Activated naive CD4-positive, alpha-beta T cell treated with anti-CD3 and anti-CD28 coated beads for 36 hours (primary cell): Measurements from ENCODE around the gene CD160. TPM values are rescaled to one million over a fixed set of nuclear protein-coding genes. Genes with fewer than 3 reads are reported as not detected.
"Not testable (repeated sequence)": the region's sequence is repeated elsewhere in the genome, so short reads cannot be mapped to it uniquely, and the experiment has no call there.

ENCODE experiments used
- CTCF ChIA-PET: fragments of 350-600 bp; sonication (Branson Sonifier 250); formaldehyde crosslinking; loops from one replicate; lab custom pipeline; 2021; ENCODE audit warnings: antibody characterized with exemption; lab: Charles Lee
- DNase-seq: peaks from one replicate; pipeline ENCODE4 v3.0.0-alpha.2; 2020
- H3K27ac Mint-ChIP-seq: one replicate; pipeline ENCODE4 v1.8.0; 2021; ENCODE audit warnings: mild to moderate bottlenecking, mixed read lengths
- H3K27me3 Mint-ChIP-seq: one replicate; pipeline ENCODE4 v1.8.0; 2021; ENCODE audit warnings: low read depth, mixed read lengths
- H3K36me3 Mint-ChIP-seq: one replicate; pipeline ENCODE4 v1.8.0; 2021; ENCODE audit warnings: low read depth, mixed read lengths
- H3K4me1 Mint-ChIP-seq: one replicate; pipeline ENCODE4 v1.8.0; 2021; ENCODE audit warnings: low read depth, mixed read lengths
- H3K4me3 Mint-ChIP-seq: one replicate; pipeline ENCODE4 v1.8.0; 2021; ENCODE audit warnings: mild to moderate bottlenecking, moderate library complexity, mixed read lengths
- H3K9me3 Mint-ChIP-seq: one replicate; pipeline ENCODE4 v1.8.0; 2021; ENCODE audit warnings: mixed read lengths
- intact Hi-C: fragments of 100-400 bp; cut with micrococcal nuclease; formaldehyde crosslinking; loops from one replicate; pipeline ENCODE4 v1.15.1; 2023
- total RNA-seq, 2 experiments: library from RNA; stranded (reverse); gene quantifications; one replicate each; pipeline ENCODE4 v1.2.3, GENCODE V29; 2021

CD160 gene
- total RNA-seq, 2 experiments from 2014 or later, result not detected

DNA sequence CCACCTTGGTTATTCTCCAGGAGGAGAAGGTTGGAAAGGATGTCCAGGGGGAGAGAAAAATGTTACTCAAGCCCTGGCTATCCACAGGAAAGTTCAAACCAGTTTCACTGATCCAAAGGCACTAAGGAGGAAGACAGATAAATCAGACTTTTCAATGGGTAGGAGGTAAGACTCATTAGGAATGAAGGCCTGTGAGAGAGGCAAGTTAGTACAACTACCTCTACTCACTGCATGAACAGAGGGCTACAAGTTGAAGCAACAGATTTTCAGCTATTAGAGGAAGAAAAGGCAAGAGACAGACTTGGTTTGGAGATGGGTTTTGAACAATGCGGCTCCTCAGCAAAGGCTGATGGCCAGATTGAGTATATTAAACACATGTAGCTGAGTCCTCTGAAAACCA lies 16.9 kb downstream of the CD160 start:
- no peak for DNase-seq
- Mint-ChIP-seq H3K4me3 (no peak overlapping the region), H3K4me1 (no peaks in the 10 kb centered on the region), H3K27ac (no peak overlapping the region), H3K36me3 (no peaks in the 10 kb centered on the region), H3K9me3 (no peaks in the 10 kb centered on the region), H3K27me3 (no peaks in the 10 kb centered on the region)
- intact Hi-C loops, result no loop called here
- CTCF ChIA-PET, result no interaction called here

DNA sequence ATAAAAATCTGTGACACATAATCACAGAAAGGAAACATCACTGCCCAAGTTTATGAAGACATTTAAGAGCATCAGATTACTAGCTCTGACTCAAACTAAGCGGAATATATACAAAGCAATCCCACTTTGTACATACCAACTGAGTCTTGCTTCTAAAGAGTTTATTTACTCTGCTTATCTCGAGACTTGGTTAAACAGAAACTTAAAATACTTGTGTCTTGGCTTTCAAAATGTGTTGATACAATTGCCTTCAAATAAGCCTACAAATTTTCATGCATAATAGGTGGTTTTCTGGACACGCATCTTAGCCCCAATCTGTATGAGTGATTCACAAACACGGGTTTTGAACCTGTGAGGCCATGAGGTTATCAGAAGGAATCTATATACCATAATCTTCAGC lies 21.0 kb downstream of the CD160 start:
- no peaks in the 10 kb centered on the region for H3K27me3 Mint-ChIP-seq
- CTCF ChIA-PET, result no interaction called here
- no peak overlapping the region for H3K27ac Mint-ChIP-seq
- H3K9me3 Mint-ChIP-seq, result no peaks in the 10 kb centered on the region
- no peaks in the 10 kb centered on the region for H3K4me1 Mint-ChIP-seq
- H3K4me3 Mint-ChIP-seq, result no peak overlapping the region
- DNase-seq, result no peak
- intact Hi-C loops, result no loop called here
- peaks cover 11% of the 10 kb centered on the region for H3K36me3 Mint-ChIP-seq

DNA sequence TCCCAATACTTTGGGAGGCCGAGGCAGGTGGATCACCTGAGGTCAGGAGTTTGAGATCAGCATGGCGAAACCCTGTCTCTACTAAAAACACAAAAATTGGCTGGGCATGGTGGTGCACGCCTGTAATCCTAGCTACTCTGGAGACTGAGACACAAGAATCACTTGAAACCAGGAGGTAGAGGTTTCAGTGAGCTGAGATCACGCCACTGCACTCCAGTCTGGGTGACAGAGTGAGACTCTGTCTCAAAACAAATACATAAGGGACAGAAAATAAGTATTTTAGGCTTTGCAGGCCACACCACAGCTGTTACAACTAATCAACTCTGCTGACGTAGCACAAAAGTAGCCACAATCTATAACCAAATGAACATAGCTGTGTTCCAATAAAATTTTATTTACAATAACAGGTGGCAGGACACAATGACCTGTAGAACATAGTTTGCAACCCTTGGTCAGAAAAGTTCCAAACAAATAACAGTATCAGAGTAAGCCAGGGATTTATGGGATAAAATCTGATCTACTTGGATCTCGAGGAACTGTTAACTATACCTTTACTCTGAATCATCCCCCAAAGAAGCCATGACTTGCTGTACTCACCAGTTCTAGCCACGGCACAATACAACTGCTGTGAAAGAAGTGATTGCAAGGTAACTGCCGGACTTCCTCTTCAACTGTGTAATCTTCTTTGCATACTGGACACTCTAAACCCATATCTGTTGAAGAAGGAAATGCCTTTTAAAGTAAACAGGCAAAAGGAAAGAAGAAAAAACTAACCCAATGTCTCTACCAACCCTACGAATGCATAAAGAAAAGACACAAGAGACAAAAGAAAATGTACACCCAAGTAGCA lies 28.3 kb downstream of the CD160 start:
- intact Hi-C loops, result loop anchor here (5.0 kb wide), 1 partner anchor 55 kb away; no protein-coding TSS in a partner anchor
- CTCF ChIA-PET, result no interaction called here
- no peak overlapping the region for H3K27ac Mint-ChIP-seq

DNA sequence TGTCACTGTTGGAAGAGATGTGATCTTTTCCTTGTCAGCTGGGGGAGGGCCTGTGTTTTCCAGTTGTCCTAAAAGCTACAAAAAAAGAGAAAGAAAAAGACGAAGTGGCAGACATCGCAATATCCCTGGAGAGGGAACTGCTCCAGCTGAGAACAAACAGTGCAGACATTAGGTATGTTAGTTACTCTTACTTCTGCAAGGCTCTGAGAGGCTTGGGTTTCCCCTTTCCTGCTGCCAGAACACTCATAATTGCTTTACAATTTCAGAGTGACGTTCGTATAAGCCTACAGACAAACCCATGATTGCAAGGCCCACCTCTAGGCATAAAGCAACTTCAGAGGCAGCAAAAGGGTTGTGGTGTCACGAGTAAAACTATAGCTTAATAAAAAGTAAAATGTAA lies 31.1 kb downstream of the CD160 start:
- no peaks in the 10 kb centered on the region for H3K9me3 Mint-ChIP-seq
- peaks cover 7% of the 10 kb centered on the region for H3K4me1 Mint-ChIP-seq
- DNase-seq, result no peak
- intact Hi-C loops, result loop anchor here (5.0 to 10.0 kb wide), 2 partner anchors 33 to 164 kb away; partner anchors contain the start of genes CD160, ITGA10 and PEX11B
- H3K27me3 Mint-ChIP-seq, result no peaks in the 10 kb centered on the region
- H3K36me3 Mint-ChIP-seq, result peaks cover 6% of the 10 kb centered on the region
- no peak overlapping the region for H3K27ac Mint-ChIP-seq
- H3K4me3 Mint-ChIP-seq, result no peak overlapping the region
- CTCF ChIA-PET, result interaction anchor here (0.7 to 1.0 kb wide), 2 partner anchors 29 to 108 kb away, joined by 3 read pairs; partner anchors contain the start of gene PIAS3

More for the DNA sequence above, 28.3 kb downstream of the CD160 start:
- H3K9me3 Mint-ChIP-seq, result no peaks in the 10 kb centered on the region
- H3K4me3 Mint-ChIP-seq, result no peak overlapping the region
- no peaks in the 10 kb centered on the region for H3K27me3 Mint-ChIP-seq
- DNase-seq, result no peak
- peaks cover 7% of the 10 kb centered on the region for H3K4me1 Mint-ChIP-seq
- H3K36me3 Mint-ChIP-seq, result peaks cover 17% of the 10 kb centered on the region

DNA sequence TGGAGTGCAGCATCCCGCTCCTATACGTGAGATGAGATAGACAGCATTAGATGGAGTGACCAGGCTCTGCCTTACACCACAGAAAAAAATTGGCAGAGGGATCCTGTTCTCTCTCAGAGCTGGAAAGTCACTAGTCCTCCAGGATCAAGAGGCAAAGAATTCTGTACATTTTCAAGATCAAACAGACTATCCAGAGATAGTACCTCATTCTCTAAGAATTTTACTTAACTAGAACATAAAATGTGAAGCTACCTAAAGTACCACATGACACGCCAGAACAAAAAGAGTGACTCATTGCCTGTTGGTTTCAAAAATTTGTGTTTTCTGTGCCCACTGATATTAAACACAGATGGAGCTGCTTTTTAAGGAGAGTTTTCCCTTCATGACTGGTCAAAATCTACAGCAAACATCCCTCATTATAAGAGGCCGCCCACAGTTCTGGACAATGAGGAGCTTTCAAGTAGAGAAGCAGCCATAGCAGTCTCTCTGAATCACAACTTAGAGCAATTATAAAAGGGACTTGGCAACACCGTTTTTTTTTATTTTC lies 32.3 kb downstream of the CD160 start:
- Mint-ChIP-seq H3K4me1 (peaks cover 7% of the 10 kb centered on the region), H3K4me3 (no peak overlapping the region), H3K27ac (no peak overlapping the region), H3K36me3 (peaks cover 7% of the 10 kb centered on the region), H3K9me3 (no peaks in the 10 kb centered on the region), H3K27me3 (no peaks in the 10 kb centered on the region)
- CTCF ChIA-PET, result interaction anchor here (0.6 to 1.0 kb wide), 2 partner anchors 29 to 152 kb away, joined by 3 read pairs; no protein-coding TSS in a partner anchor
- DNase-seq, result no peak
- intact Hi-C loops, result loop anchor here (5.0 to 10.0 kb wide), 2 partner anchors 34 to 163 kb away; partner anchors contain the start of genes CD160, ITGA10 and PEX11B

DNA sequence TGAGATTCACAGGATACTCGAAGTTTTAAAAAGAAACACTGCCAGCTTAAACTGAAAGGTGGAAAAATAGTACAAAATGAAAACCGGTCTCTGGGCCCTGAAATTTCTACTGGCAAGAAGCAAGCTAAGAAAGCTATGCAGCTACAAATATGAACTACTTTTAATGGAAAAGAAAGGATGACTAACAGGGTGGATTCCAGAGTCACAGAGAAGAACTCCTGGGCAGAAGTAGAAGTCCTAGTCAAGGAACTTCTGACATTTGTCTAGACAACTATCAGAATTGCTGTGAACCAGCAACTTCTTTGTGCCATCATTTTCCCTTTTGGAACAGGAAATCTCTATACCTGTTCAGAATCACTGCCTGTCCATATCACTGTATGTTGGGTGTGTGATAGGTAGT lies 38.1 kb downstream of the CD160 start:
- peaks cover 5% of the 10 kb centered on the region for H3K4me1 Mint-ChIP-seq
- CTCF ChIA-PET, result interaction anchor here (1.6 kb wide), 1 partner anchor 15 kb away, joined by 4 read pairs; no protein-coding TSS in a partner anchor
- DNase-seq, result no peak
- H3K36me3 Mint-ChIP-seq, result peaks cover 23% of the 10 kb centered on the region
- no peak overlapping the region for H3K27ac Mint-ChIP-seq
- no peaks in the 10 kb centered on the region for H3K27me3 Mint-ChIP-seq
- H3K4me3 Mint-ChIP-seq, result no peak overlapping the region
- H3K9me3 Mint-ChIP-seq, result peaks cover 3% of the 10 kb centered on the region
- intact Hi-C loops, result loop anchor here (10.0 kb wide), 1 partner anchor 157 kb away; the partner anchor contains the start of genes ITGA10 and PEX11B

DNA sequence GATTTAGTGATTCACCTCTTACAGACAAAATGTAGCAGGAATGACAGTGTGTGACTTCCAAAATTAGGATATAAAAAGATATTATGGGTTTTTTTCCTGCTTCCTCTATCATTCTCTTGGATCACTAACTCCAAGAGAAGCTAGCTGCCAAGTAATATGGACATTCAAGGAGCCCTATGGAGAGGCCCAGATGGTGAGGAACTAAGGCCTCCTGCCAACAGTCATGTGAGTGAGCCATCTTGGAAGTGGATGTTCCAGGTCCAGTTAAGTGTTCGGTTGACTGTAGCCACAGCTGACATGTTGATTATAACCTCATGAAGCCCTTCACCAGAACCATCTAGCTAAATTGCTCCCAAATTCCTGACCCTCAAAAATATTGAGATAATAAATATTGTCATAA lies 38.8 kb downstream of the CD160 start:
- intact Hi-C loops, result loop anchor here (10.0 kb wide), 1 partner anchor 157 kb away; the partner anchor contains the start of genes ITGA10 and PEX11B
- H3K27ac Mint-ChIP-seq, result no peak overlapping the region
- peaks cover 5% of the 10 kb centered on the region for H3K4me1 Mint-ChIP-seq
- H3K36me3 Mint-ChIP-seq, result peaks cover 26% of the 10 kb centered on the region
- CTCF ChIA-PET, result interaction anchor here (1.6 kb wide), 1 partner anchor 15 kb away, joined by 4 read pairs; no protein-coding TSS in a partner anchor
- no peaks in the 10 kb centered on the region for H3K27me3 Mint-ChIP-seq
- peaks cover 3% of the 10 kb centered on the region for H3K9me3 Mint-ChIP-seq
- DNase-seq, result no peak
- no peak overlapping the region for H3K4me3 Mint-ChIP-seq

DNA sequence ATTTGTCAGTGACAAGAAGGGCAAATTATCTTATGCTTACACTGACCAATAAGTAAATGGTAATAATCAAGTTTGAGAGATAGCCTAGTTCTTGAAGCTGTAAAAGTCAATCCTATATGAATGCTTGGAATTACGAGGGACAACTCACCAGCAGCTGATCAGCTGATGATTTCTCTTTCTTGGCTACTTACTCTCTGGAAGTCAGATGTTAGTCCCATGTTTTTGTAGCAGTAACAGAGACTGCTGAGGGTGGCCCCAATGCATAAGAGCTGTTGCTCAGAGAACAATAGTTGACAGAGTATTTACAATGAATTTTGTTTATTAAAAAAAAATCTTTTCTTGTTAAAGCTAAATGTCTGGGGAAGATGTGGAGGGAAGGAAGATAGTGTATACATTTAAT lies 39.3 kb downstream of the CD160 start:
- intact Hi-C loops, result loop anchor here (10.0 kb wide), 1 partner anchor 156 kb away; the partner anchor contains the start of genes ITGA10 and PEX11B
- H3K27ac Mint-ChIP-seq, result no peak overlapping the region
- CTCF ChIA-PET, result interaction anchor here (1.6 kb wide), 1 partner anchor 14 kb away, joined by 4 read pairs; no protein-coding TSS in a partner anchor
- H3K4me1 Mint-ChIP-seq, result peaks cover 5% of the 10 kb centered on the region
- H3K36me3 Mint-ChIP-seq, result peaks cover 26% of the 10 kb centered on the region
- H3K27me3 Mint-ChIP-seq, result no peaks in the 10 kb centered on the region
- no peak overlapping the region for H3K4me3 Mint-ChIP-seq
- peaks cover 3% of the 10 kb centered on the region for H3K9me3 Mint-ChIP-seq
- no peak for DNase-seq

DNA sequence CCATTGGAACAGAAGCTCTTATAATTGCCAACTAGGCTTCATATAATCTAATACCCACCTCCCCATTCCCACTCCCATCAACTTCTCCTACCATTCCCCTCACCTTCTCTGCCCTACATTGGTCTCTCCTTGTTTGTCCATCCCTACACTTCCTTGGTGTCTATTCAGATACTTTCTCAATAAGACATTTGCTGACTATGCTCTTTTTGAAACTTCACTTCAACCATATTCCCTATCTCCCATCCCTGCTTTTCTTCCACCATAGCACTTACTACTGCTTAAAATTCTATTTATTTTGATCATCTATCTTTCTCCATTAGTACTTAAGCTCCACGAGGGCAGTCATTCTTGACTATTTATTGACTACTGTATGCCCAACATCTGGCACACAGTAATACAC lies 40.4 kb downstream of the CD160 start:
- no peak for DNase-seq
- Mint-ChIP-seq H3K36me3 (peaks cover 27% of the 10 kb centered on the region), H3K4me1 (peaks cover 5% of the 10 kb centered on the region), H3K4me3 (no peak overlapping the region), H3K27ac (no peak overlapping the region), H3K9me3 (peaks cover 3% of the 10 kb centered on the region), H3K27me3 (no peaks in the 10 kb centered on the region)
- CTCF ChIA-PET, result interaction anchor here (0.6 kb wide), 2 partner anchors 19 to 76 kb away, joined by 4 to 7 read pairs; no protein-coding TSS in a partner anchor
- intact Hi-C loops, result loop anchor here (10.0 kb wide), 1 partner anchor 155 kb away; the partner anchor contains the start of genes ITGA10 and PEX11B

DNA sequence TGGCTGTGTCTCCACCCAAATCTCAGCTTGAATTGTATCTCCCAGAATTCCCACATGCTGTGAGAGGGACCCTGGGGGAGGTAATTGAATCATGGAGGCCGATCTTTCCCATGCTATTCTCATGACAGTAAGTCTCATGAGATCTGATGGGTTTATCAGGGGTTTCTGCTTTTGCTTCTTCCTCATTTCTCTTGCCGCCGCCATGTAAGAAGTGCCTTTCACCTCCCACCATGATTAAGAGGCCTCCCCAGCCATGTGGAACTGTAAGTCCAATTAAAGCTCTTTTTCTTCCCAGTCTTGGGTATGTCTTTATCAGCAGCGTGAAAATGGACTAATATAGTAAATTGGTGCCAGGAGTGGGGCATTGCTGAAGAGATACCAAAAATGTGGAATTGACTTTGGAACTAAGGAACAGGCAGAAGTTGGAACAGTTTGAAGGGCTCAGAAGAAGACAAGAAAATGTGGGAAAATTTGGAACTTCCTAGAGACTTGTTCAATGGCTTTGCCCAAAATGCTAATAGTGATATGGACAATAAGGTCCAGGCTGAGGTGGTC lies 41.2 kb downstream of the CD160 start:
- H3K27ac Mint-ChIP-seq, H3K4me1 Mint-ChIP-seq, H3K4me3 Mint-ChIP-seq, DNase-seq, intact Hi-C loops, H3K27me3 Mint-ChIP-seq, H3K9me3 Mint-ChIP-seq: not testable (repeated sequence)
- peaks cover 28% of the 10 kb centered on the region for H3K36me3 Mint-ChIP-seq
- CTCF ChIA-PET, result interaction anchor here (0.6 kb wide), 1 partner anchor 77 kb away, joined by 4 read pairs; no protein-coding TSS in a partner anchor

DNA sequence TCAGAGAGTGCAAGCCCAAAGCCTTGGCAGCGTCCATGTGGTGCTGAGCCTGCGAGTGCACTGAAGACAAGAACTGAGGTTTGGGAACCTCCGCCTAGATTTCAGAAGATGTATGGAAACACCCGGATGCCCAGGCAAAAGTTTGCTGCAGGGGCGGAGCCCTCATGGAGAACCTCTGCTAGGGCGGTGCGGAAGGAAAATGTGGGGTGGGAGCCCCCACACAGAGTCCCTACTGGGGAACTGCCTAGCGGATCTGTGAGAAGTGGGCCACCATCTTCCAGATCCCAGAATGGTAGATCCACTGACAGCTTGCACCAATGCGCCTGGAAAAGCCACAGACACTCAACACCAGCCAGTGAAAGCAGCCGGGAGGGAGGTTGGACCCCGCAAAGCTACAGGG lies 42.2 kb downstream of the CD160 start:
- H3K27ac Mint-ChIP-seq, H3K4me1 Mint-ChIP-seq, CTCF ChIA-PET, intact Hi-C loops, H3K27me3 Mint-ChIP-seq, DNase-seq, H3K4me3 Mint-ChIP-seq, H3K9me3 Mint-ChIP-seq: not testable (repeated sequence)
- peaks cover 27% of the 10 kb centered on the region for H3K36me3 Mint-ChIP-seq

DNA sequence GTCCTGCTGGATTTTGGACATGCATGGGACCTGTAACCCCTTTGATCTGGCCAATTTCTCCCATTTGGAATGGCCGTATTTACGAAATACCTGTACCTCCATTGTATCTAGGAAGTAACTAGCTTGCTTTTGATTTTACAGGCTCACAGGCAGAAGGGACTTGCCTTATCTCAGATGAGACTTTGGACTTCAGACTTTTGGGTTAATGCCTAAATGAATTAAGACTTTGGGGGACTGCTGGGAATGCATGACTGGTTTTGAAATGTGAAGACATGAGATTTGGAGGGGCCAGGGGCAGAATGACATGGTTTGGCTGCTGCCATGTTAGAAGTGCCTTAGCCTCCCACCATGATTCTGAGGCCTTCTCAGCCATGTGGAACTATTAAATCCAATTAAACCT lies 42.7 kb downstream of the CD160 start:
- H3K4me1 Mint-ChIP-seq, CTCF ChIA-PET, H3K9me3 Mint-ChIP-seq, DNase-seq, H3K4me3 Mint-ChIP-seq, intact Hi-C loops, H3K27me3 Mint-ChIP-seq, H3K27ac Mint-ChIP-seq: not testable (repeated sequence)
- H3K36me3 Mint-ChIP-seq, result peaks cover 27% of the 10 kb centered on the region
